ENCODE measurements around the gene SLC16A1.

- TF ChIP-seq, protein P1, sequence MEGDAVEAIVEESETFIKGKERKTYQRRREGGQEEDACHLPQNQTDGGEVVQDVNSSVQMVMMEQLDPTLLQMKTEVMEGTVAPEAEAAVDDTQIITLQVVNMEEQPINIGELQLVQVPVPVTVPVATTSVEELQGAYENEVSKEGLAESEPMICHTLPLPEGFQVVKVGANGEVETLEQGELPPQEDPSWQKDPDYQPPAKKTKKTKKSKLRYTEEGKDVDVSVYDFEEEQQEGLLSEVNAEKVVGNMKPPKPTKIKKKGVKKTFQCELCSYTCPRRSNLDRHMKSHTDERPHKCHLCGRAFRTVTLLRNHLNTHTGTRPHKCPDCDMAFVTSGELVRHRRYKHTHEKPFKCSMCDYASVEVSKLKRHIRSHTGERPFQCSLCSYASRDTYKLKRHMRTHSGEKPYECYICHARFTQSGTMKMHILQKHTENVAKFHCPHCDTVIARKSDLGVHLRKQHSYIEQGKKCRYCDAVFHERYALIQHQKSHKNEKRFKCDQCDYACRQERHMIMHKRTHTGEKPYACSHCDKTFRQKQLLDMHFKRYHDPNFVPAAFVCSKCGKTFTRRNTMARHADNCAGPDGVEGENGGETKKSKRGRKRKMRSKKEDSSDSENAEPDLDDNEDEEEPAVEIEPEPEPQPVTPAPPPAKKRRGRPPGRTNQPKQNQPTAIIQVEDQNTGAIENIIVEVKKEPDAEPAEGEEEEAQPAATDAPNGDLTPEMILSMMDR (IDR thresholded peaks at IDR 0.05; ENCODE audit: extremely low read depth in 1 of 2, insufficient read depth in 1 of 2, low read depth in 1 of 2, low read length in 2 of 2) = no peak
- TF ChIP-seq EZH2 (IDR thresholded peaks at IDR 0.05; ENCODE audit: borderline replicate concordance, low read depth, low read length, severe bottlenecking) (no peak), POLR2AphosphoS5 (IDR thresholded peaks at IDR 0.05; ENCODE audit: insufficient read depth, low read depth, low read length) (no peak), POLR2A (IDR thresholded peaks at IDR 0.05; ENCODE audit: low read depth, low read length) (no peak)
- TF ChIP-seq, protein P2, sequence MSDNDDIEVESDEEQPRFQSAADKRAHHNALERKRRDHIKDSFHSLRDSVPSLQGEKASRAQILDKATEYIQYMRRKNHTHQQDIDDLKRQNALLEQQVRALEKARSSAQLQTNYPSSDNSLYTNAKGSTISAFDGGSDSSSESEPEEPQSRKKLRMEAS (IDR thresholded peaks at IDR 0.05; ENCODE audit: insufficient read depth, insufficient read length) = no peak
Observed at GRCh38 chr1:112982328-112982727, 26.3 kb upstream of the SLC16A1 start.

Data from endothelial cell of umbilical vein (primary cell).